ENCODE measurements around the gene ITK. TPM values are rescaled to one million over a fixed set of nuclear protein-coding genes. Genes with fewer than 3 reads are reported as not detected.

ITK gene
- polyA plus RNA-seq (2013, experiment 1 of 2), result 0.15 TPM
- polyA plus RNA-seq (2013, experiment 2 of 2), result 0.14 TPM

GRCh38 chr5:157180374-157181264 lies at the start of gene ITK:
Gene ITK (plus strand): TSS chr5:157180840. CDS start chr5:157180978, 138 bp downstream.
- WGBS (ENCODE audit: extremely low coverage, insufficient coverage, low lambda C conversion rate), result no CpG with 5 or more reads among the region's 8 CpGs

GRCh38 chr5:157130925-157131324 lies 49.7 kb upstream of the ITK start:
- H3K4ac ChIP-seq (ENCODE audit: low read depth, low read length), result no peak overlapping the region
- no peak overlapping the region for H4K5ac ChIP-seq (ENCODE audit: low read length)
- no peak overlapping the region for H3K9ac ChIP-seq (ENCODE audit: low read length)
- H2BK5ac ChIP-seq (ENCODE audit: low read length), result no peak overlapping the region
- H3K4me3 ChIP-seq (ENCODE audit: low read length), result no peak overlapping the region
- DNase-seq, result peak; percentile 46
- H3K79me1 ChIP-seq (ENCODE audit: low read length), result no peaks in the 10 kb centered on the region
- H2BK15ac ChIP-seq (replicated peaks; ENCODE audit: low read depth), result no peak overlapping the region
- H3K79me2 ChIP-seq (ENCODE audit: control insufficient read depth, insufficient read depth, low read length), result no peaks in the 10 kb centered on the region
- H2BK120ac ChIP-seq (ENCODE audit: low read depth, low read length), result no peak overlapping the region
- no peaks in the 10 kb centered on the region for H3K36me3 ChIP-seq (ENCODE audit: control insufficient read depth, insufficient read depth, low read length)
- no peak overlapping the region for H3K56ac ChIP-seq (ENCODE audit: low read length)
- H3K27me3 ChIP-seq (ENCODE audit: insufficient read depth, low read length, poor library complexity), result no peaks in the 10 kb centered on the region
- no peak overlapping the region for H2AK5ac ChIP-seq (ENCODE audit: low read length)
- H3K27ac ChIP-seq (ENCODE audit: low read depth, low read length), result no peak overlapping the region
- no peak overlapping the region for H4K8ac ChIP-seq (ENCODE audit: low read depth, low read length)
- no peak overlapping the region for H3K23ac ChIP-seq (ENCODE audit: low read length)
- no peak overlapping the region for H3K18ac ChIP-seq (ENCODE audit: low read length)
- WGBS (ENCODE audit: extremely low coverage, insufficient coverage, low lambda C conversion rate), result no CpG with 5 or more reads among the region's 7 CpGs
- H3K4me1 ChIP-seq (ENCODE audit: control insufficient read depth, low read depth, low read length), result no peaks in the 10 kb centered on the region
- no peak overlapping the region for H3K4me2 ChIP-seq (ENCODE audit: low read length)

More at GRCh38 chr5:157180374-157181264, at the start of gene ITK:
- Histone ChIP-seq H2BK15ac (replicated peaks; ENCODE audit: low read depth) (no peak within 1 kb of the TSS), H3K4me2 (ENCODE audit: low read length) (no peak within 1 kb of the TSS), H3K27ac (ENCODE audit: low read depth, low read length) (no peak within 1 kb of the TSS), H3K56ac (ENCODE audit: low read length) (no peak within 1 kb of the TSS), H3K18ac (ENCODE audit: low read length) (no peak within 1 kb of the TSS), H3K4me1 (ENCODE audit: control insufficient read depth, low read depth, low read length) (no peaks in the 10 kb centered on the region), H3K9ac (ENCODE audit: low read length) (no peak within 1 kb of the TSS), H3K27me3 (ENCODE audit: insufficient read depth, low read length, poor library complexity) (no peaks in the 10 kb centered on the region), H4K8ac (ENCODE audit: low read depth, low read length) (no peak within 1 kb of the TSS), H3K79me1 (ENCODE audit: low read length) (no peaks in the 10 kb centered on the region), H3K4ac (ENCODE audit: low read depth, low read length) (no peak within 1 kb of the TSS), H2AK5ac (ENCODE audit: low read length) (no peak within 1 kb of the TSS), H4K5ac (ENCODE audit: low read length) (no peak within 1 kb of the TSS), H3K23ac (ENCODE audit: low read length) (no peak within 1 kb of the TSS), H3K79me2 (ENCODE audit: control insufficient read depth, insufficient read depth, low read length) (no peaks in the 10 kb centered on the region), H3K4me3 (ENCODE audit: low read length) (no peak within 1 kb of the TSS), H2BK120ac (ENCODE audit: low read depth, low read length) (no peak within 1 kb of the TSS), H3K36me3 (ENCODE audit: control insufficient read depth, insufficient read depth, low read length) (no peaks in the 10 kb centered on the region), H2BK5ac (ENCODE audit: low read length) (no peak within 1 kb of the TSS)
- DNase-seq, result no peak

GRCh38 chr5:157132281-157132612 lies 48.4 kb upstream of the ITK start:
- no peaks in the 10 kb centered on the region for H3K79me1 ChIP-seq (ENCODE audit: low read length)
- H3K27ac ChIP-seq (ENCODE audit: low read depth, low read length), result no peak overlapping the region
- no peak overlapping the region for H4K8ac ChIP-seq (ENCODE audit: low read depth, low read length)
- H3K56ac ChIP-seq (ENCODE audit: low read length), result no peak overlapping the region
- WGBS (ENCODE audit: extremely low coverage, insufficient coverage, low lambda C conversion rate), result no CpG with 5 or more reads among the region's 1 CpG
- H3K79me2 ChIP-seq (ENCODE audit: control insufficient read depth, insufficient read depth, low read length), result no peaks in the 10 kb centered on the region
- H2BK15ac ChIP-seq (replicated peaks; ENCODE audit: low read depth), result no peak overlapping the region
- H3K4me2 ChIP-seq (ENCODE audit: low read length), result no peak overlapping the region
- H2BK5ac ChIP-seq (ENCODE audit: low read length), result no peak overlapping the region
- H3K18ac ChIP-seq (ENCODE audit: low read length), result no peak overlapping the region
- no peak overlapping the region for H2BK120ac ChIP-seq (ENCODE audit: low read depth, low read length)
- H4K5ac ChIP-seq (ENCODE audit: low read length), result no peak overlapping the region
- no peak overlapping the region for H3K4ac ChIP-seq (ENCODE audit: low read depth, low read length)
- H3K4me1 ChIP-seq (ENCODE audit: control insufficient read depth, low read depth, low read length), result no peaks in the 10 kb centered on the region
- no peaks in the 10 kb centered on the region for H3K36me3 ChIP-seq (ENCODE audit: control insufficient read depth, insufficient read depth, low read length)
- DNase-seq, result no peak
- no peak overlapping the region for H2AK5ac ChIP-seq (ENCODE audit: low read length)
- no peak overlapping the region for H3K23ac ChIP-seq (ENCODE audit: low read length)
- H3K4me3 ChIP-seq (ENCODE audit: low read length), result no peak overlapping the region
- H3K27me3 ChIP-seq (ENCODE audit: insufficient read depth, low read length, poor library complexity), result no peaks in the 10 kb centered on the region
- H3K9ac ChIP-seq (ENCODE audit: low read length), result no peak overlapping the region

- Histone ChIP-seq H3K27me3 (ENCODE audit: insufficient read depth, low read length, poor library complexity) (no peaks in the 10 kb centered on the region), H3K9ac (ENCODE audit: low read length) (no peak overlapping the region), H3K23ac (ENCODE audit: low read length) (no peak overlapping the region), H4K8ac (ENCODE audit: low read depth, low read length) (no peak overlapping the region), H3K18ac (ENCODE audit: low read length) (no peak overlapping the region), H2AK5ac (ENCODE audit: low read length) (no peak overlapping the region), H3K79me2 (ENCODE audit: control insufficient read depth, insufficient read depth, low read length) (peaks cover 5% of the 10 kb centered on the region), H3K79me1 (ENCODE audit: low read length) (peaks cover 4% of the 10 kb centered on the region), H3K4me1 (ENCODE audit: control insufficient read depth, low read depth, low read length) (no peaks in the 10 kb centered on the region), H2BK5ac (ENCODE audit: low read length) (no peak overlapping the region), H3K36me3 (ENCODE audit: control insufficient read depth, insufficient read depth, low read length) (peaks cover 1% of the 10 kb centered on the region), H4K5ac (ENCODE audit: low read length) (no peak overlapping the region), H3K4ac (ENCODE audit: low read depth, low read length) (no peak overlapping the region), H3K4me2 (ENCODE audit: low read length) (no peak overlapping the region), H3K56ac (ENCODE audit: low read length) (no peak overlapping the region), H3K4me3 (ENCODE audit: low read length) (no peak overlapping the region), H2BK120ac (ENCODE audit: low read depth, low read length) (no peak overlapping the region), H2BK15ac (replicated peaks; ENCODE audit: low read depth) (no peak overlapping the region), H3K27ac (ENCODE audit: low read depth, low read length) (no peak overlapping the region)
- WGBS (ENCODE audit: extremely low coverage, insufficient coverage, low lambda C conversion rate), result no CpG with 5 or more reads among the region's 6 CpGs
- DNase-seq, result no peak
These were observed 42.9 kb upstream of the ITK start for GRCh38 chr5:157137691-157138090.

- no peak within 1 kb of the TSS for H2BK5ac ChIP-seq (ENCODE audit: low read length)
- peak within 1 kb of the TSS; percentile 94 for H3K56ac ChIP-seq (ENCODE audit: low read length)
- no peaks in the 10 kb centered on the region for H3K4me1 ChIP-seq (ENCODE audit: control insufficient read depth, low read depth, low read length)
- WGBS (ENCODE audit: extremely low coverage, insufficient coverage, low lambda C conversion rate), result no CpG with 5 or more reads among the region's 48 CpGs
- peaks cover under 1% of the 10 kb centered on the region for H3K36me3 ChIP-seq (ENCODE audit: control insufficient read depth, insufficient read depth, low read length)
- H3K23ac ChIP-seq (ENCODE audit: low read length), result no peak within 1 kb of the TSS
- H3K27ac ChIP-seq (ENCODE audit: low read depth, low read length), result peak within 1 kb of the TSS; percentile 80
- peak within 1 kb of the TSS; percentile 96 for H3K4me3 ChIP-seq (ENCODE audit: low read length)
- peak within 1 kb of the TSS; percentile 38 for H3K4ac ChIP-seq (ENCODE audit: low read depth, low read length)
- peaks cover 5% of the 10 kb centered on the region for H3K79me2 ChIP-seq (ENCODE audit: control insufficient read depth, insufficient read depth, low read length)
- H3K18ac ChIP-seq (ENCODE audit: low read length), result peak within 1 kb of the TSS; percentile 70
- peak within 1 kb of the TSS; percentile 97 for H3K9ac ChIP-seq (ENCODE audit: low read length)
- peaks cover 4% of the 10 kb centered on the region for H3K79me1 ChIP-seq (ENCODE audit: low read length)
- peak within 1 kb of the TSS; percentile 69 for H4K8ac ChIP-seq (ENCODE audit: low read depth, low read length)
- H4K5ac ChIP-seq (ENCODE audit: low read length), result peak within 1 kb of the TSS; percentile 77
- H2BK15ac ChIP-seq (replicated peaks; ENCODE audit: low read depth), result no peak within 1 kb of the TSS
- peak within 1 kb of the TSS; percentile 74 for H3K4me2 ChIP-seq (ENCODE audit: low read length)
- H2AK5ac ChIP-seq (ENCODE audit: low read length), result no peak within 1 kb of the TSS
- H3K27me3 ChIP-seq (ENCODE audit: insufficient read depth, low read length, poor library complexity), result no peaks in the 10 kb centered on the region
- DNase-seq, result peak; percentile 100
- H2BK120ac ChIP-seq (ENCODE audit: low read depth, low read length), result no peak within 1 kb of the TSS
These were observed 38.1 kb upstream of the ITK start, which contains the start of gene MED7 for GRCh38 chr5:157142317-157143126. Gene MED7 (minus strand): TSS chr5:157142865. CDS start chr5:157139431, 3,434 bp downstream.

All from mesendoderm (in vitro differentiated cells).